NB4 (cell line): ENCODE results near the gene DPPA2.
"Not testable (repeated sequence)": the region's sequence is repeated elsewhere in the genome, so short reads cannot be mapped to it uniquely, and the experiment has no call there.

ENCODE experiments used
- DNase-seq: peaks from one replicate; pipeline ENCODE4 v3.0.0; 2010; ENCODE audit warnings: low read depth
- H3K4me3 ChIP-seq: one replicate; pipeline ENCODE4 v1.5.1; 2011; ENCODE audit warnings: mild to moderate bottlenecking, low read depth, low read length, moderate library complexity
- MYC ChIP-seq: IDR thresholded peaks from 2 replicates; pipeline ENCODE4 v1.6.1; 2011; ENCODE audit warnings: low read depth, low read length
- POLR2A ChIP-seq: IDR thresholded peaks from 2 replicates; pipeline ENCODE4 v1.6.1; 2011; ENCODE audit warnings: mild to moderate bottlenecking; ENCODE audit not compliant: insufficient read length; ENCODE audit errors: extremely low read depth
- TF ChIP-seq, protein P1 (sequence below): IDR thresholded peaks from one replicate; pipeline ENCODE4 v1.5.1; 2012; ENCODE audit warnings: low read depth, low read length
- TF ChIP-seq, protein P2 (sequence below): IDR thresholded peaks from 2 replicates; pipeline ENCODE4 v1.6.1; 2011; ENCODE audit warnings: low read depth, low read length

DPPA2 gene, protein sequence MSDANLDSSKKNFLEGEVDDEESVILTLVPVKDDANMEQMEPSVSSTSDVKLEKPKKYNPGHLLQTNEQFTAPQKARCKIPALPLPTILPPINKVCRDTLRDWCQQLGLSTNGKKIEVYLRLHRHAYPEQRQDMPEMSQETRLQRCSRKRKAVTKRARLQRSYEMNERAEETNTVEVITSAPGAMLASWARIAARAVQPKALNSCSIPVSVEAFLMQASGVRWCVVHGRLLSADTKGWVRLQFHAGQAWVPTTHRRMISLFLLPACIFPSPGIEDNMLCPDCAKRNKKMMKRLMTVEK

DNA sequence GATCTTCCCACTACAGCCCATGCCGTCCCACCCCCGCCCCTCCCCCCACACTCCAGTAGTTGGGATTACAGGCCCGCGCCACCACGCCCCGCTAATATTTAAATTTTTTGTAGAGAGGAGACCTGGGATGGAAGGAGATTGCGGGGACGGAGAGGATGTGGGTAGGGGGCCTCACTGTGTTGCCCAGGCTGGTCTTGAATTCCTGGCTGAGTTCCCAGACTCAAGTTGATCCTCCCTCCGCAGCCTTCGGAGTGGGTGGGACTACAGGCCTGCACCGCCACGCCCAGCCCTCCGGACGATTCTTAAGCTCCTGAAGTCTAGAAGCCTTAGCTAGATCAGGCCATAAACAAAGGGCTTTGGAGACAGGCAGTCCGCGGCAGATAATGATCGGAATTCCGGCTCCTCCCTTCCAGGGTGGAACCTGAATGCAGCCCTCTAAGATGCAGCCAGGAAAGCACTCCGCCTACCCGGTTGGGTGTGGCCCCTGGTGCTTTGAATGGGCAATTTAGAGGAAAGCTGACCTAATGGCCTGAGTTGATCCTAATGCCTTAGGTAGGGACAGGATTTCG lies at the start of gene DPPA2:
TSS of gene DPPA2 (minus strand) at position 356 of the 569 bp plus-strand sequence. CDS start 1,975 bp downstream, outside the sequence.
- H3K4me3 ChIP-seq, result no peak within 1 kb of the TSS
- TF ChIP-seq, protein P1, sequence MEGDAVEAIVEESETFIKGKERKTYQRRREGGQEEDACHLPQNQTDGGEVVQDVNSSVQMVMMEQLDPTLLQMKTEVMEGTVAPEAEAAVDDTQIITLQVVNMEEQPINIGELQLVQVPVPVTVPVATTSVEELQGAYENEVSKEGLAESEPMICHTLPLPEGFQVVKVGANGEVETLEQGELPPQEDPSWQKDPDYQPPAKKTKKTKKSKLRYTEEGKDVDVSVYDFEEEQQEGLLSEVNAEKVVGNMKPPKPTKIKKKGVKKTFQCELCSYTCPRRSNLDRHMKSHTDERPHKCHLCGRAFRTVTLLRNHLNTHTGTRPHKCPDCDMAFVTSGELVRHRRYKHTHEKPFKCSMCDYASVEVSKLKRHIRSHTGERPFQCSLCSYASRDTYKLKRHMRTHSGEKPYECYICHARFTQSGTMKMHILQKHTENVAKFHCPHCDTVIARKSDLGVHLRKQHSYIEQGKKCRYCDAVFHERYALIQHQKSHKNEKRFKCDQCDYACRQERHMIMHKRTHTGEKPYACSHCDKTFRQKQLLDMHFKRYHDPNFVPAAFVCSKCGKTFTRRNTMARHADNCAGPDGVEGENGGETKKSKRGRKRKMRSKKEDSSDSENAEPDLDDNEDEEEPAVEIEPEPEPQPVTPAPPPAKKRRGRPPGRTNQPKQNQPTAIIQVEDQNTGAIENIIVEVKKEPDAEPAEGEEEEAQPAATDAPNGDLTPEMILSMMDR, result no peak
- TF ChIP-seq, protein P2, sequence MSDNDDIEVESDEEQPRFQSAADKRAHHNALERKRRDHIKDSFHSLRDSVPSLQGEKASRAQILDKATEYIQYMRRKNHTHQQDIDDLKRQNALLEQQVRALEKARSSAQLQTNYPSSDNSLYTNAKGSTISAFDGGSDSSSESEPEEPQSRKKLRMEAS, result no peak
- TF ChIP-seq MYC, result no peak
- no peak for TF ChIP-seq POLR2A
- DNase-seq, result no peak

DNA sequence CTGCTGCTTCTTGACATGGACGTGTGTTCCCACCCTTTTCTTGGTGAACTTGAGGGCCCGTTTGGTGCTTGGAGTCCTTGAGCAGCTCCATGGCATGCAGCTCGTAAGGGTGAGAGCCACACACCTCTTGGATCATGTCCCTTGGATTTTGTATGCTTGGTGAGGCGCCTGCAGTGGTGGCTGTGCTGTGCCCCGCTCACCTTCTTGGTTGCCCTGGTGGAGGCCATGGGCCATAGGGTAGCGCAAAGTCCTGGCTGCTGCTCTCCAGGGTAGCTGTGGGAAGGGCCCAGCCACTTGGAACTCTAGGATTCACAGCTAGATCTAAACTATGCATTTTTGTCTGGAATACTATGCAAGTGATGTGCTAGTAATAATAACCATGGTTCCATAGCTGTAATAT lies 47.8 kb upstream of the DPPA2 start:
- no peak for DNase-seq
- TF ChIP-seq, protein P1, result no peak
- TF ChIP-seq POLR2A (no peak), MYC (no peak)
- TF ChIP-seq, protein P2, result no peak
- no peak overlapping the region for H3K4me3 ChIP-seq

DNA sequence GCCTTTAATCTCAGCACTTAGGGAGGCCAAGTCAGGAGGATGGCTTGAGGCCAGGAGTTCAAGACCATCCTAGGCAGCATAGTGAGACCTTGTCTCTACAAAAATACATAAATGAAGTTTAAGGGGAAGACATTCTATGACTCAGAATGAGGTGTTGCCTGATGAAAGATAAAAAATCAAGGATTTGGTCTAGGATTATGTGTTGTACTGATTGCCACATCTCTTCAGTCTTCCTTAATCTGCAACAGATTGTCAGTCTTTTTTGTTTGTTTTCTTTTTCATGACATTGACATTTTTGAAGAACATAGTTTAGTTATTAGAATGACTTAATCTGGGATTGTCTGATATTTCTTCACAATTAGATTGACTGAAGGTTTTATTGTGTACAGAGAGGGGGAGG lies 47.3 kb upstream of the DPPA2 start:
- DNase-seq, result no peak
- TF ChIP-seq, protein P1, result no peak
- TF ChIP-seq POLR2A (no peak), MYC (no peak)
- TF ChIP-seq, protein P2, result no peak
- H3K4me3 ChIP-seq, result no peak overlapping the region

DNA sequence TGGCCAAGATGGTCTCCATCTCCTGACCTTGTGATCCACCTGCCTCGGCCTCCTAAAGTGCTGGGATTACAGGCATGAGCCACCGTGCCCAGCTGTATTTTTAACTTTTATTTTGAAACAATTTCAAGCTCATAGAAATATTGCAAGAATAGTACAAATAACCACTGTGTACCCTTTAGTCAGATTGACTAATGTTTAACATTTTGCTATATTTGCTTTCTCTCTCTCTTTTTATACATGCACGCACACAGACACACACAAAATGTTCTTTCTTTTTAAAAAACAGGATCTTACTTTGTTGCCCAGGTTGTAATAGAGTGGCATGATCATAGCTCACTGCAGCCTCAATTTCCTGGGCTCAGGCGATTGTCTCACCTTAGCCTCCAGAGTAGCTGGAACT lies 46.5 kb upstream of the DPPA2 start:
- TF ChIP-seq POLR2A (no peak), MYC (no peak)
- TF ChIP-seq, protein P1, result no peak
- TF ChIP-seq, protein P2, result no peak
- no peak overlapping the region for H3K4me3 ChIP-seq
- DNase-seq, result no peak

DNA sequence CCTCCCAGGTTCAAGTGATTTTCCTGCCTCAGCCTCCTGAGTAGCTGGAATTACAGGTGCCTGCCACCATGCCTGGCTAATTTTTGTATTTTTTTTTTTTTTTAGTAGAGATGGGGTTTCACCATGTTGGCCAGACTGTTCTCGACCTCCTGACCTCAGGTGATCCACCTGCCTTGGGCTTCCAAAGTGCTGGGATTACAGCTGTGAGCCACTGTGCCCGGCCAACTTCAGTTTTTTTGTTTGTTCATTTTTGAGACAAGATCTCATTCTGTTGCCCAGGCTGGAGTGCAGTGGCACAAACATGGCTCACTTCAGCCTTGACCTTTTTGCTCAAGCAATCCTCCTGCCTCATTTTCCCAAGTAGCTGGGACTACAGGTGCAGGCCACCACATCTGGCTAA lies 42.5 kb upstream of the DPPA2 start:
- not testable (repeated sequence) for H3K4me3 ChIP-seq, DNase-seq

DNA sequence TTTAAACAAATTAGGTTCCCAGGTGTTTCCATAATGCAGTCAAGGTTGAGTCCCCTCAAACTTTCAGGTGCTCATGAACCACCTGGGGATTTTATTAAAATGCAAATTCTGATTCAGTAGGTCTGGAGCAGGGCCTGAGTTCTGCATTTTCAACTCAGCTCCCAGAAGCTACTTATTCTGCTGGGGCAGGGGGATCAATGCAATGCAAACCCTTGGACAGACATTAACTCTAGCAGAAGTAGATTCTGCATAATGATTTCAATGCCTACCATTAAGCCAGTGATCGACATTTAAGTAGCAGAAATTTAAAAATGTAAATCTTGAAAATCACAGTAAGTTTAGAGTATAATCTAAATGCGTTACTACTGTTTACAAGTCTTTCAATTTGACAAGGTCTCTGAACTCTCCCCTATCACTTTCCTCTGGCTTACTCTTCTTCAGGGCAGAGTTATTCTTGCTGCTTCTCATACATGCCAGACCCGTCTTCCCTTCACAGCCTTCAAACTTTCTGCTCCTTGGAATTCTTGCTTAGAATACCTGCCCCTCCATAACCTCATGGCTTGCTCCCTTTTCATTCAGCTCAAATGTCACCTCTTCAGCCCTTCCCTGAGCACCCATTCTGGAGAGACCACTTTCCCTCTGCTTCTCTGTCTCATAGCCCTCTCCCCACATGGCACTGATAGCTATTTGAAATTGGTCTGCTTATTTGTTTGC lies 40.3 kb upstream of the DPPA2 start:
- H3K4me3 ChIP-seq, result no peak overlapping the region
- DNase-seq, result no peak
- TF ChIP-seq POLR2A (no peak), MYC (no peak)
- TF ChIP-seq, protein P2, result no peak
- TF ChIP-seq, protein P1, result no peak
